ENCODE measurements around the gene EPS8L3.

DNA sequence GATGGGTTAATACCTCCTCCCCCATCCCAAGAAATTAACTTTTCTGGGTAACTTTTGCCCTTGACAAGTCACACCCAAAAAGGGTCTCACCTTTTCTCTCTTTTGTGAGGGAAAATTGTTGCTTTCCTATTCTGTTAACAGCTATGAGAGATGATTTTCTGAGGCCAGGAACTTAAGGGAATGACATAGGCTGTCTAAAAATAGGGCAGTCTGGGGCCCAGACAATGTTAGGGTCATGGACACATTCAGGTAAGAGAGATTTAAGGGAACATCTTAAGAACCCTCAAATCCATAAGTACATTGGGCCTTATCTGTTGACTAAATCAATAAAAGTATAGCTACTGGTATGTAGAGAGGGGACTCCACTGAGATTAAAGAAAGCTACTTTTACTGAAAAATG lies 14.5 kb downstream of the EPS8L3 start:
- TF ChIP-seq, protein P1, sequence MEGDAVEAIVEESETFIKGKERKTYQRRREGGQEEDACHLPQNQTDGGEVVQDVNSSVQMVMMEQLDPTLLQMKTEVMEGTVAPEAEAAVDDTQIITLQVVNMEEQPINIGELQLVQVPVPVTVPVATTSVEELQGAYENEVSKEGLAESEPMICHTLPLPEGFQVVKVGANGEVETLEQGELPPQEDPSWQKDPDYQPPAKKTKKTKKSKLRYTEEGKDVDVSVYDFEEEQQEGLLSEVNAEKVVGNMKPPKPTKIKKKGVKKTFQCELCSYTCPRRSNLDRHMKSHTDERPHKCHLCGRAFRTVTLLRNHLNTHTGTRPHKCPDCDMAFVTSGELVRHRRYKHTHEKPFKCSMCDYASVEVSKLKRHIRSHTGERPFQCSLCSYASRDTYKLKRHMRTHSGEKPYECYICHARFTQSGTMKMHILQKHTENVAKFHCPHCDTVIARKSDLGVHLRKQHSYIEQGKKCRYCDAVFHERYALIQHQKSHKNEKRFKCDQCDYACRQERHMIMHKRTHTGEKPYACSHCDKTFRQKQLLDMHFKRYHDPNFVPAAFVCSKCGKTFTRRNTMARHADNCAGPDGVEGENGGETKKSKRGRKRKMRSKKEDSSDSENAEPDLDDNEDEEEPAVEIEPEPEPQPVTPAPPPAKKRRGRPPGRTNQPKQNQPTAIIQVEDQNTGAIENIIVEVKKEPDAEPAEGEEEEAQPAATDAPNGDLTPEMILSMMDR (IDR thresholded peaks at IDR 0.05): no peak
- TF ChIP-seq TCF7 (CRISPR knock-in tag; IDR thresholded peaks at IDR 0.05; ENCODE audit: low read depth) (no peak), SOX15 (CRISPR knock-in tag; IDR thresholded peaks at IDR 0.05) (no peak)
- TF ChIP-seq, protein P2, sequence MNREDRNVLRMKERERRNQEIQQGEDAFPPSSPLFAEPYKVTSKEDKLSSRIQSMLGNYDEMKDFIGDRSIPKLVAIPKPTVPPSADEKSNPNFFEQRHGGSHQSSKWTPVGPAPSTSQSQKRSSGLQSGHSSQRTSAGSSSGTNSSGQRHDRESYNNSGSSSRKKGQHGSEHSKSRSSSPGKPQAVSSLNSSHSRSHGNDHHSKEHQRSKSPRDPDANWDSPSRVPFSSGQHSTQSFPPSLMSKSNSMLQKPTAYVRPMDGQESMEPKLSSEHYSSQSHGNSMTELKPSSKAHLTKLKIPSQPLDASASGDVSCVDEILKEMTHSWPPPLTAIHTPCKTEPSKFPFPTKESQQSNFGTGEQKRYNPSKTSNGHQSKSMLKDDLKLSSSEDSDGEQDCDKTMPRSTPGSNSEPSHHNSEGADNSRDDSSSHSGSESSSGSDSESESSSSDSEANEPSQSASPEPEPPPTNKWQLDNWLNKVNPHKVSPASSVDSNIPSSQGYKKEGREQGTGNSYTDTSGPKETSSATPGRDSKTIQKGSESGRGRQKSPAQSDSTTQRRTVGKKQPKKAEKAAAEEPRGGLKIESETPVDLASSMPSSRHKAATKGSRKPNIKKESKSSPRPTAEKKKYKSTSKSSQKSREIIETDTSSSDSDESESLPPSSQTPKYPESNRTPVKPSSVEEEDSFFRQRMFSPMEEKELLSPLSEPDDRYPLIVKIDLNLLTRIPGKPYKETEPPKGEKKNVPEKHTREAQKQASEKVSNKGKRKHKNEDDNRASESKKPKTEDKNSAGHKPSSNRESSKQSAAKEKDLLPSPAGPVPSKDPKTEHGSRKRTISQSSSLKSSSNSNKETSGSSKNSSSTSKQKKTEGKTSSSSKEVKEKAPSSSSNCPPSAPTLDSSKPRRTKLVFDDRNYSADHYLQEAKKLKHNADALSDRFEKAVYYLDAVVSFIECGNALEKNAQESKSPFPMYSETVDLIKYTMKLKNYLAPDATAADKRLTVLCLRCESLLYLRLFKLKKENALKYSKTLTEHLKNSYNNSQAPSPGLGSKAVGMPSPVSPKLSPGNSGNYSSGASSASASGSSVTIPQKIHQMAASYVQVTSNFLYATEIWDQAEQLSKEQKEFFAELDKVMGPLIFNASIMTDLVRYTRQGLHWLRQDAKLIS (CRISPR knock-in tag; IDR thresholded peaks at IDR 0.05; ENCODE audit: borderline replicate concordance): no peak
